Esophagus muscularis mucosa (tissue), 4 donors: ENCODE results near the gene CBLL1. TPM values are rescaled to one million over a fixed set of nuclear protein-coding genes. Genes with fewer than 3 reads are reported as not detected.

Source experiments
- DNase-seq: peaks from one replicate; pipeline ENCODE4 v3.0.0-alpha.2; 2017; ENCODE audit errors: extremely low spot score
- H3K27ac ChIP-seq, 4 donors: fragments of 200-600 bp; sonication (generic); replicated peaks in 1 of 4; 1 replicate in 3 of 4; 2 replicates in 1 of 4; pipeline ENCODE4 v1.5.1; 2016 to 2019; ENCODE audit warnings: mild to moderate bottlenecking in 1 of 4
- H3K27me3 ChIP-seq, 4 donors: fragments of 200-600 bp; sonication (generic); one replicate each; pipeline versions ENCODE4 v1.5.1 to v1.6.0; 2016 to 2019
- H3K36me3 ChIP-seq, 4 donors: fragments of 200-600 bp; sonication (generic); one replicate each; pipeline ENCODE4 v1.5.1; 2016 to 2019
- H3K4me1 ChIP-seq, 4 donors: fragments of 200-600 bp; sonication (generic); one replicate each; pipeline ENCODE4 v1.5.1; 2016 to 2019
- H3K4me3 ChIP-seq, 4 donors: fragments of 200-600 bp; sonication (generic); 1 replicate in 2 of 4; 2 replicates in 2 of 4; pipeline ENCODE4 v1.5.1; 2016 to 2019; ENCODE audit warnings: mild to moderate bottlenecking in 4 of 4, moderate library complexity in 1 of 4
- H3K9me3 ChIP-seq, 4 donors: fragments of 200-600 bp; sonication (generic); 1 replicate in 3 of 4; 2 replicates in 1 of 4; pipeline ENCODE4 v1.5.1; 2016 to 2019
- EP300 ChIP-seq: sonication (generic); formaldehyde crosslinking; IDR thresholded peaks from one replicate; pipeline ENCODE4 v1.6.1; 2017; ENCODE audit warnings: antibody characterized with exemption
- POLR2A ChIP-seq: fragments of 450-650 bp; IDR thresholded peaks from one replicate; pipeline ENCODE4 v1.6.1; 2017; ENCODE audit warnings: antibody characterized with exemption, moderate library complexity, mild to moderate bottlenecking, low read depth
- POLR2AphosphoS5 ChIP-seq, 2 donors: sonication (generic); formaldehyde crosslinking; IDR thresholded peaks; one replicate each; pipeline ENCODE4 v1.6.1; 2017; ENCODE audit warnings: antibody characterized with exemption in 2 of 2
- WGBS: methylation state at CpG from one replicate; pipeline ENCODE4 v1.1.5; 2018; 5-methylcytosine and 5-hydroxymethylcytosine counted together
- intact Hi-C: fragments of 100-400 bp; cut with DNase I; formaldehyde crosslinking; loops from one replicate; pipeline ENCODE4 v1.15.1; 2023
- total RNA-seq, 4 donors: library from RNA; depleted of rRNA; stranded (reverse); fragments of >200 nt; gene quantifications; one replicate each; pipeline versions ENCODE4 v1.1.0 to v1.2.1, GENCODE V29; 2016
- TF ChIP-seq, protein P1 (sequence below), 3 experiments: fragments of 200-600 bp in 2 of 3; fragments of 450-650 bp in 1 of 3; sonication (generic) in 2 of 3; IDR thresholded peaks; one replicate each; pipeline ENCODE4 v1.5.1; 2017 to 2019; ENCODE audit warnings: antibody characterized with exemption in 3 of 3, mild to moderate bottlenecking in 2 of 3, moderate library complexity in 1 of 3

CBLL1 gene
- total RNA-seq, 4 donors from 2014 or later = 60.1 to 67.3 (median 63.6) TPM

GRCh38 chr7:107728276-107728675 lies 15.7 kb upstream of the CBLL1 start:
- H3K4me1 ChIP-seq = no peaks in the 10 kb centered on the region
- no peaks in the 10 kb centered on the region for H3K36me3 ChIP-seq
- DNase-seq = no peak
- H3K4me3 ChIP-seq = no peak overlapping the region
- TF ChIP-seq POLR2A = no peak
- no peak for TF ChIP-seq EP300
- H3K27me3 ChIP-seq = peaks cover 0 to 9% (median 0%) of the 10 kb centered on the region in 4 donors
- intact Hi-C loops = loop anchor here (10.0 kb wide), 1 partner anchor 163 kb away; the partner anchor contains the start of genes COG5 and DUS4L
- H3K9me3 ChIP-seq = no peaks in the 10 kb centered on the region
- no peak overlapping the region for H3K27ac ChIP-seq

DNA sequence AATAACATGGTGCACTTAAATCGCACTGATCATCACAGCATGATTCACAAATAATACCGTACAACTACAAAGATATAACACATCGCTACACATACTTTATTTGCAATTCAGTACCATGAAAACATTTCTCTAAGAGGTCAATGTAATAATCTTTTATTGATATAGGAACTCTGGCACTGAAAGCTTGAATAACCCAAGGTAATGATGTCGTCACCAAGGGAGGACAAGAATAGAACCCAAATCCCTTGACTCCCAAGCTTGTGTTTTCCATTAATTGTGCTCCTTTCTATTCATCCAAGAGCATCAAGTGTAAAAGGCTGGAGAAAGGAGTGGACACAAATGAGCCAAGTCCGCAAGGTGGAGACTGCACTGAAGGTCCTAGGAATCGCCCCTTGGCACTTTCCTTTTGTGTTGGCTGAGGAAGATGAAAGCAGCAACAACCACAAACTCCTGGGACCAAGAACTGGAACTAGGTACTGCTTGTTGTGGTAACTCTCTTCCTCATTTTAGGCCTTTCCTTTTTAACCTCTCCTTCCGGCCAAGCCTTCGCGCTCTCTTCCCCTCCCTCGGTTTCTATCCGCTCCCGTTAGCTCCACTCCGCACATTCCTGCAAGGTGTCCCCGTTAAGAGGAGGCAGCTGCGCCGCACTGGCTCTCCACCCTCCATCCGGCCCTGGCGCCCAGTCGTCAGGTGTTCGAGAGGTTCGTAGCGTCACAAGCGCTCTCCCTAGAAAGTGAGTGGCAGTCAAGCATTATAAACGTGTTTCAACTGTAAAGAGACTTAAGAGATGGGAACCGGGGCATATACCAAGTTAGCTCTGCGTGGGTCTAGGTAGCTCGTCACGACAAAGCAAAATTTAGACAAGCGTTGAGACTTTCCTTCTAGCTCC lies 1.0 kb upstream of the CBLL1 start:
- WGBS = 19% methylated on average over 25 of the region's 29 CpGs
- peak overlapping the region; percentile 93 to 96 (median 95) for H3K27ac ChIP-seq
- no peaks in the 10 kb centered on the region for H3K9me3 ChIP-seq
- no peaks in the 10 kb centered on the region for H3K27me3 ChIP-seq
- H3K4me1 ChIP-seq = peaks cover 27 to 42% (median 42%) of the 10 kb centered on the region in 4 donors
- TF ChIP-seq EP300 (no peak), POLR2A (no peak), POLR2AphosphoS5 (IDR thresholded peaks at IDR 0.05) (no peak)
- TF ChIP-seq, protein P1, sequence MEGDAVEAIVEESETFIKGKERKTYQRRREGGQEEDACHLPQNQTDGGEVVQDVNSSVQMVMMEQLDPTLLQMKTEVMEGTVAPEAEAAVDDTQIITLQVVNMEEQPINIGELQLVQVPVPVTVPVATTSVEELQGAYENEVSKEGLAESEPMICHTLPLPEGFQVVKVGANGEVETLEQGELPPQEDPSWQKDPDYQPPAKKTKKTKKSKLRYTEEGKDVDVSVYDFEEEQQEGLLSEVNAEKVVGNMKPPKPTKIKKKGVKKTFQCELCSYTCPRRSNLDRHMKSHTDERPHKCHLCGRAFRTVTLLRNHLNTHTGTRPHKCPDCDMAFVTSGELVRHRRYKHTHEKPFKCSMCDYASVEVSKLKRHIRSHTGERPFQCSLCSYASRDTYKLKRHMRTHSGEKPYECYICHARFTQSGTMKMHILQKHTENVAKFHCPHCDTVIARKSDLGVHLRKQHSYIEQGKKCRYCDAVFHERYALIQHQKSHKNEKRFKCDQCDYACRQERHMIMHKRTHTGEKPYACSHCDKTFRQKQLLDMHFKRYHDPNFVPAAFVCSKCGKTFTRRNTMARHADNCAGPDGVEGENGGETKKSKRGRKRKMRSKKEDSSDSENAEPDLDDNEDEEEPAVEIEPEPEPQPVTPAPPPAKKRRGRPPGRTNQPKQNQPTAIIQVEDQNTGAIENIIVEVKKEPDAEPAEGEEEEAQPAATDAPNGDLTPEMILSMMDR (IDR thresholded peaks at IDR 0.05) = no peak
- no peak for DNase-seq
- intact Hi-C loops = loop anchor here (1.0 to 10.0 kb wide), 4 partner anchors 74 to 281 kb away; no protein-coding TSS in a partner anchor
- peak overlapping the region; percentile 80 to 94 (median 88) for H3K4me3 ChIP-seq
- H3K36me3 ChIP-seq = no peaks in the 10 kb centered on the region

GRCh38 chr7:107744345-107744750 lies 406 bp downstream of the CBLL1 start:
- Histone ChIP-seq H3K4me3 (peak overlapping the region; percentile 80 to 94 (median 88)), H3K4me1 (peaks cover 27 to 54% (median 52%) of the 10 kb centered on the region in 4 donors), H3K27me3 (no peaks in the 10 kb centered on the region), H3K27ac (peak overlapping the region; percentile 93 to 96 (median 95)), H3K9me3 (no peaks in the 10 kb centered on the region), H3K36me3 (peaks cover 0 to 6% (median 5%) of the 10 kb centered on the region in 4 donors)
- TF ChIP-seq POLR2AphosphoS5 (IDR thresholded peaks at IDR 0.05) = no peak
- TF ChIP-seq EP300 = no peak
- no peak for TF ChIP-seq POLR2A
- TF ChIP-seq, protein P1 (IDR thresholded peaks at IDR 0.05) = no peak
- DNase-seq = no peak
- intact Hi-C loops = loop anchor here (5.0 to 10.0 kb wide), 3 partner anchors 73 to 282 kb away; no protein-coding TSS in a partner anchor
- 2% methylated on average over 11 of the region's 22 CpGs for WGBS

GRCh38 chr7:107746006-107746405 lies 2.1 kb downstream of the CBLL1 start:
- intact Hi-C loops = loop anchor here (10.0 kb wide), 1 partner anchor 269 kb away; no protein-coding TSS in a partner anchor
- peak overlapping the region; percentile 80 to 94 (median 88) for H3K4me3 ChIP-seq
- peak overlapping the region in 3 of 4 donors; percentile 41 to 95 (median 95) for H3K27ac ChIP-seq
- H3K27me3 ChIP-seq = no peaks in the 10 kb centered on the region
- peaks cover 15 to 23% (median 20%) of the 10 kb centered on the region in 4 donors for H3K36me3 ChIP-seq
- 56% methylated on average over 3 of the region's 3 CpGs for WGBS
- peaks cover 27 to 55% (median 53%) of the 10 kb centered on the region in 4 donors for H3K4me1 ChIP-seq
- no peak for DNase-seq
- no peak for TF ChIP-seq POLR2A
- TF ChIP-seq EP300 = no peak
- TF ChIP-seq, protein P1 (IDR thresholded peaks at IDR 0.05) = no peak
- H3K9me3 ChIP-seq = no peaks in the 10 kb centered on the region

DNA sequence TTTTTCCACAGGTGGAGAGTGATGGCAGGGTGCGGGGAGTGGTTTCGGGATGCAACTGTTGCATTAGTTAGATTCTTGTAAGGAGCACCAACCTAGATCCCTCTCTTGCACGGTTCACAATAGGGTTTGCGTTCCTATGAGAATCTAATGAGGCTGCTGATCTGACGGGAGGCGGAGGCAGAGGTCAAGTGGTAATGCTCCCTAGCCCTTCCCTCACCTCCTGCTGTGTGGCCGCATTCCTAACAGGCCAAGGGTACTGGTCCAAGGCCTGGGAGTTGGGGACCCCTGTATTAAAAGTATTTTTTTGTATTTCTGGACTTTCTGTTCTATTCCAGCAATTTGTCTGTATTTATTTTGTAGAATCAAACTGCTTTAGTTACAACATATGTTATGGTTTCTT lies 7.2 kb downstream of the CBLL1 start:
- TF ChIP-seq POLR2AphosphoS5 (IDR thresholded peaks at IDR 0.05) = no peak
- TF ChIP-seq, protein P1 (IDR thresholded peaks at IDR 0.05) = no peak
- TF ChIP-seq EP300 = no peak
- no peak for TF ChIP-seq POLR2A
- intact Hi-C loops = no loop called here

More for the DNA sequence above, 7.2 kb downstream of the CBLL1 start:
- WGBS = 93% methylated on average over 7 of the region's 7 CpGs
- Histone ChIP-seq H3K27ac (no peak overlapping the region), H3K36me3 (peaks cover 50 to 74% (median 61%) of the 10 kb centered on the region in 4 donors), H3K9me3 (no peaks in the 10 kb centered on the region), H3K4me3 (no peak overlapping the region), H3K4me1 (peaks cover 11 to 38% (median 33%) of the 10 kb centered on the region in 4 donors), H3K27me3 (no peaks in the 10 kb centered on the region)
- DNase-seq = no peak
